Ishikawa (cell line): ENCODE results near the gene QSOX2.

Experiments used
- EP300 ChIP-seq: IDR thresholded peaks from 2 replicates; pipeline ENCODE4 v1.6.1; 2012; ENCODE audit warnings: borderline replicate concordance
- MAX ChIP-seq: IDR thresholded peaks from 2 replicates; pipeline ENCODE4 v1.6.1; 2012
- RAD21 ChIP-seq: IDR thresholded peaks from 2 replicates; pipeline ENCODE4 v1.6.1; 2012; ENCODE audit warnings: low read depth
- TCF12 ChIP-seq: IDR thresholded peaks from 2 replicates; pipeline ENCODE4 v1.6.1; 2012; ENCODE audit warnings: low read depth
- YY1 ChIP-seq: IDR thresholded peaks from 2 replicates; pipeline ENCODE4 v1.6.1; 2012; ENCODE audit warnings: low read depth
- ZBTB7A ChIP-seq: IDR thresholded peaks from 2 replicates; pipeline ENCODE4 v1.6.1; 2012; ENCODE audit warnings: low read depth

- TF ChIP-seq ZBTB7A = no peak
- TF ChIP-seq RAD21 = no peak
- no peak for TF ChIP-seq YY1
- TF ChIP-seq MAX = no peak
- no peak for TF ChIP-seq EP300
- TF ChIP-seq TCF12 = no peak
These were observed 13.9 kb upstream of the QSOX2 start for GRCh38 chr9:136259517-136259813.
